GM23248 (cell line): ENCODE measurements around the gene CBX3. TPM values are rescaled to one million over a fixed set of nuclear protein-coding genes. Genes with fewer than 3 reads are reported as not detected.

Source experiments
- DNase-seq: peaks from one replicate; pipeline ENCODE4 v3.0.0-alpha.2; 2015
- H2AFZ ChIP-seq: fragments of 200-600 bp; sonication (generic); 2 replicates; pipeline ENCODE4 v1.6.1; 2016; ENCODE audit warnings: antibody characterized with exemption
- H3F3A ChIP-seq: fragments of 200-600 bp; sonication (generic); 2 replicates; pipeline ENCODE4 v1.6.1; 2016; ENCODE audit warnings: mild to moderate bottlenecking, antibody characterized with exemption, mixed run types; ENCODE audit not compliant: insufficient read depth
- H3K27ac ChIP-seq: fragments of 200-600 bp; sonication (generic); 2 replicates; pipeline ENCODE4 v1.5.1; 2016; ENCODE audit warnings: mild to moderate bottlenecking
- H3K27me3 ChIP-seq: fragments of 200-600 bp; sonication (generic); replicated peaks from 2 replicates; pipeline ENCODE4 v1.6.1; 2016; ENCODE audit warnings: mild to moderate bottlenecking; ENCODE audit not compliant: insufficient read depth
- H3K36me3 ChIP-seq: fragments of 200-600 bp; sonication (generic); 2 replicates; pipeline ENCODE4 v1.6.1; 2016; ENCODE audit warnings: low read depth, mild to moderate bottlenecking
- H3K4me1 ChIP-seq: fragments of 200-600 bp; sonication (generic); 2 replicates; pipeline ENCODE4 v1.6.1; 2016; ENCODE audit warnings: mild to moderate bottlenecking; ENCODE audit not compliant: insufficient read depth
- H3K4me2 ChIP-seq: fragments of 200-600 bp; sonication (generic); one replicate; pipeline ENCODE4 v1.6.1; 2016; ENCODE audit warnings: mild to moderate bottlenecking; ENCODE audit not compliant: unreplicated experiment
- H3K4me3 ChIP-seq: fragments of 200-600 bp; sonication (generic); 2 replicates; pipeline ENCODE4 v1.5.1; 2016; ENCODE audit warnings: mild to moderate bottlenecking
- H3K79me2 ChIP-seq: fragments of 200-600 bp; sonication (generic); 2 replicates; pipeline ENCODE4 v1.6.1; 2016; ENCODE audit warnings: mild to moderate bottlenecking; ENCODE audit not compliant: insufficient read depth
- H3K9ac ChIP-seq: fragments of 200-600 bp; sonication (generic); 2 replicates; pipeline ENCODE4 v1.6.1; 2016; ENCODE audit warnings: mild to moderate bottlenecking
- H3K9me2 ChIP-seq: fragments of 200-600 bp; sonication (generic); 2 replicates; pipeline ENCODE4 v1.6.1; 2016; ENCODE audit warnings: mixed run types, mild to moderate bottlenecking, moderate library complexity; ENCODE audit not compliant: insufficient read depth
- H3K9me3 ChIP-seq: fragments of 200-600 bp; sonication (generic); one replicate; pipeline ENCODE4 v1.6.1; 2017; ENCODE audit warnings: low read depth
- H4K20me1 ChIP-seq: fragments of 200-600 bp; sonication (generic); 2 replicates; pipeline ENCODE4 v1.6.0; 2016; ENCODE audit not compliant: insufficient read depth
- EZH2 ChIP-seq: fragments of 200-600 bp; sonication (generic); IDR thresholded peaks from 2 replicates; pipeline ENCODE4 v1.6.1; 2018; ENCODE audit warnings: antibody characterized with exemption, mild to moderate bottlenecking; ENCODE audit not compliant: insufficient read depth, poor library complexity, severe bottlenecking
- EZH2phosphoT487 ChIP-seq: fragments of 200-600 bp; sonication (generic); IDR thresholded peaks from 2 replicates; pipeline ENCODE4 v1.6.1; 2018; ENCODE audit warnings: antibody characterized with exemption, moderate library complexity, mild to moderate bottlenecking, low read depth; ENCODE audit not compliant: insufficient read depth
- WGBS, 2 experiments: methylation state at CpG; one replicate each; pipeline ENCODE4 v1.1.6; 2015 to 2017; ENCODE audit warnings: low lambda C conversion rate in 2 of 2, low coverage in 1 of 2; ENCODE audit errors: missing lambda C conversion rate in 2 of 2; 5-methylcytosine and 5-hydroxymethylcytosine counted together
- in situ Hi-C: fragments of 300-500 bp; cut with MboI; formaldehyde crosslinking; loops from 2 replicates; pipeline ENCODE4 v1.15.0; 2020
- polyA plus RNA-seq: library from polyadenylated mRNA; unstranded; fragments of >200 nt; fragmentation: Nextera tagmentation; extraction: Ambion mirVana; gene quantifications from 2 replicates; pipeline ENCODE4 v1.2.1, GENCODE V29; 2016
- total RNA-seq: library from RNA; depleted of rRNA; stranded (reverse); fragments of >200 nt; shearing (Covaris generic); gene quantifications from 2 replicates; pipeline ENCODE4 v1.2.3, GENCODE V29; 2014

Gene CBX3
- total and polyA plus RNA-seq, 2 experiments from 2014 or later, result 73.3 to 122 TPM

DNA sequence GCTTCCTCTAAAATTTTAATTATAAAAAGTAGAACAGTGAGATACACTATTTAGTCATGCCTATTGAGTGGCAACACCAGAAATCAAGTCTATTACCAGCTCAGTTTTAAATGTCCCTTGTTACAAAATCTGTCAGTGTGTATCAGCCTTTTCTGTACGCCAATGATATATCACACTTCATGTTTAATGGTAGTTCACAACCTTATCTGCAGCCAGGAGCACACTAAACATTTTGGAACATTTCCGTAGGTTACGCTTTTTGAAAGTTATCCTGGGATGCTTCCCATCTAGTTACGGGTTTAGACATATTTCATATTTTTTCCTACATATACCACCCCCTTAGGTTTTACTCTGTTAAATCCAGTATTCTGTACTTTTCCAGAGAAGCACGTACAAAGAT lies 6.4 kb upstream of the CBX3 start:
- Histone ChIP-seq H3K9me3 (no peaks in the 10 kb centered on the region), H3K4me2 (peak overlapping the region; percentile 90), H3K36me3 (peaks cover 89% of the 10 kb centered on the region), H2AFZ (no peak overlapping the region), H3K4me1 (peaks cover 26% of the 10 kb centered on the region), H3K9ac (0 out of 2 replicates have a peak overlapping the region, but pooled peaks have one; percentile 98), H3K4me3 (peak overlapping the region; percentile 86; the same call in 1 of the 2 replicates), H3K27ac (no peak overlapping the region), H3K79me2 (peaks cover 100% of the 10 kb centered on the region), H3K9me2 (no peaks in the 10 kb centered on the region), H3K27me3 (no peaks in the 10 kb centered on the region), H3F3A (peaks cover 90% of the 10 kb centered on the region), H4K20me1 (peaks cover 47% of the 10 kb centered on the region)
- in situ Hi-C loops, result loop anchor here (10.0 kb wide), 1 partner anchor 970 kb away; the partner anchor contains the start of gene HOXA9
- TF ChIP-seq EZH2 (no peak), EZH2phosphoT487 (no peak)
- 87 to 91% methylated on average over 5 of the region's 5 CpGs for WGBS, 2 experiments
- DNase-seq, result no peak

DNA sequence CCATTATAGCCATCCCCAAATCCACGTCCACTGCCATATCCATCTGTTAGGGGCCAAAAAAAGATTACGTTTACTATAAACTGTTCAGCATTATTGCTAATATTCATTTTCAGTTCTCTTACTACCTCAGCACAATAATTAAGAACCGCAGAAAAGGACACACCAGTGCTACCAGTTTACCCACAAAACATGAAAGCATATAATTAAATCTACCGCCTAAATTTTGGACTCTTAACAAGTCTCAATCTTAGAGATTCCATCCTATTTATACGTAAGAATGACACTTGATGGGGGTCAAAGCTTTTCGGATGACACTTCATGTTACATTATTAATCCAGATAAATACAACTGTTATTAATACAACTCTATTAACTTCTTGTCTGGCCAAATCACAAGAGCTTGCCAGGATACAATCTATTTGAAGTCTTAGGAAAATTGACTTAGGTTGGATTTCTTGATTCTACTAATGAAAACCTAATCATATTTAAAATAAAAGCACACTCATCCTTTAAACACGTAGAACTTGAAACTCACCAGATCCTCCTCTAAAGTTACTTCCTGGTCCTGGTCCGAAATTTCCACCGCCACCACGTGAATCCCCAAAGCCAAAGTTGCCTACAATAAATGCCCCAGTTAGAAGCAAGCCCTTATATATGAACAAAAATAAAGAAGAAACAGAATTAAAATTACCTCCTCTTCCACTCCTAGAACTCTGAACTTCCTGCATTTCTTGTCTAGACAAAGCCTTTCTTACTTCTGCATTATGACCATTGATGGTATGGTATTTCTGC lies 5.5 kb upstream of the CBX3 start:
- peaks cover 47% of the 10 kb centered on the region for H4K20me1 ChIP-seq
- H3K4me3 ChIP-seq, result peak overlapping the region; percentile 86
- TF ChIP-seq EZH2 (no peak), EZH2phosphoT487 (no peak)
- peaks cover 95% of the 10 kb centered on the region for H3K79me2 ChIP-seq
- 63% methylated on average over 10 of the region's 10 CpGs for WGBS, 2 experiments
- DNase-seq, result no peak
- H3K27ac ChIP-seq, result peak overlapping the region; percentile 30; the same call in 1 of the 2 replicates
- H3F3A ChIP-seq, result peaks cover 81% of the 10 kb centered on the region
- H3K4me1 ChIP-seq, result peaks cover 26% of the 10 kb centered on the region
- peaks cover 80% of the 10 kb centered on the region for H3K36me3 ChIP-seq
- no peaks in the 10 kb centered on the region for H3K27me3 ChIP-seq
- no peaks in the 10 kb centered on the region for H3K9me3 ChIP-seq
- in situ Hi-C loops, result loop anchor here (10.0 kb wide), 1 partner anchor 969 kb away; the partner anchor contains the start of gene HOXA9
- no peaks in the 10 kb centered on the region for H3K9me2 ChIP-seq
- H3K4me2 ChIP-seq, result peak overlapping the region; percentile 90
- no peak overlapping the region for H2AFZ ChIP-seq
- H3K9ac ChIP-seq, result peak overlapping the region; percentile 98

DNA sequence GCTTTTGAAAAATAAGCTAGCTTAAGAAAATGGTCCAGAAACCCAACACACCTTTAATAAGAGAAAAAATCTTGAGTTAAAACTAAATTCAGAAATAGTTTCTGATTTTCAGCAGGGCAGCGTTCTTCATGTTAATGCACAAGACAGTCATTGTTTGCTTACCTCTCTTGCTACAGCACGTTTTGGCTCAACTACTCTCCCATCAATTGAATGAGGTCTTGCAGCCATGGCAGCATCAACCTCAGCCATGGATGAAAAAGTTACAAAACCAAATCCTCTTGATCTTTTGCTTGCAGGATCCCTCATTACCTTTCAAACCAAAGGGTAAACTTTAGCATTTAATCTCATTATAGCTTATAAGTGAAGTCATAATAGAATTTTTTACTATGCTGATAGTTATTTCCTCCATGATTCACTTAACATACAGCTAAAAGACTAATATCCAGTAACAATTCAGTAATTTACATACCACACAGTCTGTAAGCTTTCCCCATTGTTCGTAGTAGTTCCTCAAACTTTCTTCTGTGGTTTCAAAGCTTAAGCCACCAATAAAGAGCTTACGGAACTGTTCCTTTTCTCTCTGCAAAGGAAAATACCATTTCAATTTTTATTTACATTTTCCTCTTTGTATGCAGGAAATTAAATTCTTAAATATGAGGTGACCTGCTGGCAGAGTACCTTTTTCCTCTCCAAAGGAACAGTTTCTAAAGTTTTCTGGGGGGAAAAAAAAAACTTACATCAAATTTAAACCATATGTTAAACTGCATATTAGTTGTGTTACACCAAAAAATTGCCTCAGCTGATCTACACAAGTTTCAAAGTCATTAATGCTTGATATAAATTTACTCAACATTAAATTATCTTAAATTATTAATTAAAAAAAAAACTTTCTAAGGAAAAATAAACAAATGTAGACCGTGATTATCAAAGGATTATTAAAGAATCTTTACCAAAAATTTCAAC lies 4.1 kb upstream of the CBX3 start:
- Histone ChIP-seq H3K4me2 (peak overlapping the region; percentile 90), H3K36me3 (peaks cover 66% of the 10 kb centered on the region), H3K4me1 (peaks cover 26% of the 10 kb centered on the region), H3K9me3 (no peaks in the 10 kb centered on the region), H4K20me1 (peaks cover 47% of the 10 kb centered on the region), H3K27ac (peak overlapping the region; percentile 30; the same call in 1 of the 2 replicates), H3K27me3 (no peaks in the 10 kb centered on the region), H2AFZ (no peak overlapping the region), H3K4me3 (peak overlapping the region; percentile 86), H3K9me2 (no peaks in the 10 kb centered on the region), H3K9ac (peak overlapping the region; percentile 98), H3K79me2 (peaks cover 90% of the 10 kb centered on the region), H3F3A (peaks cover 67% of the 10 kb centered on the region)
- 3 to 4% methylated on average over 5 of the region's 5 CpGs for WGBS, 2 experiments
- peak; percentile 46 for DNase-seq
- in situ Hi-C loops, result loop anchor here (10.0 kb wide), 1 partner anchor 967 kb away; the partner anchor contains the start of gene HOXA9
- TF ChIP-seq EZH2phosphoT487 (no peak), EZH2 (no peak)
